Measurements from ENCODE around the gene TMEM170A.
"Not testable (repeated sequence)": the region's sequence is repeated elsewhere in the genome, so short reads cannot be mapped to it uniquely, and the experiment has no call there.

The TMEM170A gene

DNA sequence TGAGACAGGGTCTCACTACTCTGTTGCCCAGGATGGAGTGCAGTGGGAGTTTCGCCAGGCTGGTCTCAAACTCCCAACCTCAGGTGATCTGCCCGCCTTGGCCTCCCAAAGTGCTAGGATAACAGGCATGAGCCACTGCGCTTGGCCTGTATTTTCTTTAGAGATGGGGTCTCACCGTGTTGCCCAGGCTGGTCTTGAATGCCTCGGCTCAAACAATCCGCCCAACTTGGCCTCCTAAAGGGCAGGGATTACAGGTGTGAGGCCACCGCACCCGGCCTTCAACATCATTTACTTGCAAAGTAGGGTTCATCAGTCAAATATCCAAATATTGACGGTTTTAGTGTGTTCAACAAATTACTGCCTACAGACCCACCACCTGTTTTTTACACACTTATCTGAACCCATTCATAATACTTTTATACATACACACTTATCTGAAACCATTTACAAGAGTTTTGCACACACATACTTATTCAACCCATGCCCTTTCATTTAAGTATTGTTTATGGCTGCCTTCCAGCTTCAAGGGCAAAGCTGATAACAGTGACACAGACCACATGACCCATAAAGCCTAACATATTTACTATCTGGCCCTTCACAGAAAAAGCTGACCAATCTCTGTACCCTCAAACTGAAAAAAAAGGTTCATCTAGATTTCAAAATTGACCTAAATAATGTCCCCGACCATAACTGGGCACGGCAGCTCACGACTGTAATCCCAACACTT, 11.9 kb downstream of the TMEM170A start:
- DNase-seq (ENCODE audit: low spot score): no peak

DNA sequence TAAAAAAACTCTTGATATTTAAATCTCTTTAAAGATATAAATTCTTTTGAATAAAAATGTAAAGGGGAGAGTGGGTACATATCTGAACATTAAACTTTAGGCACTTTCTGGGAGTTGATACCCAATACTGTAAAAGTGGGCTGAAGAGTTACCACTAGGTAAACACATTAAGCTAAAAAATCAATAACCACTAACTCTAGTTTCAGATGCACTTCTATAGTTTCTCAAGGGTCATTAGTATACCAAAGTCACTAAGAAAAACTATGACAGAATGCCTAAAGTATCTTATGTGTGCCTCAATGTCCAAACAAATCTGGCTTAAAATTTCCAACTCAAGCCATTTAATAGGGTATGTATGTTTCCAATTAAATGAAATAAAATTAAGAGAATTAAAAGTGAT, 18.1 kb downstream of the TMEM170A start:
- no peak for DNase-seq (ENCODE audit: low spot score)

DNA sequence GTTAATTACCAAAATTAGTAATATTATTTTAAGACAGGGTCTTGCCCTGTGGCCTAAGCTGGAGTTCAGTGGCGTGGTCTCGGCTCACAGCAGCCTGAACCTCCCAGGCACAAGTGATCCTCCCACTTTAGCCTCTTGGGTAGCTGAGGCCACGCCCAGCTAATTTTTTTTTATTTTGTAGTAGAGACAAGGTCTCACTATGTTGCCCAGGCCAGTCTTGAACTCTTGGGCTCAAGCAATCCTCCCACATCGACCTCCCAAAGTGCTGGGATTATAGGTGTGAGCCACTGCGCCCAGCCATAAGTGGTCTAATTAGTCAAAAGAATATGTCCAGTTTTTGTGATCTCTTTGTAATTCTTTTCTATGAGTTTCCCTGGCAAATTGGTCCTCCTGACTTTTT, 19.2 kb downstream of the TMEM170A start:
- DNase-seq (ENCODE audit: low spot score): no peak

DNA sequence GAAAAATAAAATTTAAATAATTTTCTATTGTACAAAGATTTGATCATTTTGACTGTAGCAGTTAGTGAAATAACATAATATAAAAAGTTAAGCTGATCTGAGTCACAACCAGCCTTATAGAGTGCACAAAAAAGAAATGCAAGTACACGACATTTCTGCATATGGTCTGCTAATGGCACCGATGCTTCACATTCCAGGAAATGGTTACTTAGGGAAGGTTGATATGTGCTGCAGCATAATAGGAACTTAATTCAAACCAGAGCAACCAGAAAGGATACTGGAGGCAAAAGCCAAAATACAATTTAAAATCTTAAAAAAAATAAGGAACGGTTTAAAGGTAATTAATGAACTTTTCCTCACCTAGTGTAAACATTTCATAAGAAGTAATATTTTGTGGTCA, 21.2 kb downstream of the TMEM170A start:
- DNase-seq (ENCODE audit: low spot score): no peak

DNA sequence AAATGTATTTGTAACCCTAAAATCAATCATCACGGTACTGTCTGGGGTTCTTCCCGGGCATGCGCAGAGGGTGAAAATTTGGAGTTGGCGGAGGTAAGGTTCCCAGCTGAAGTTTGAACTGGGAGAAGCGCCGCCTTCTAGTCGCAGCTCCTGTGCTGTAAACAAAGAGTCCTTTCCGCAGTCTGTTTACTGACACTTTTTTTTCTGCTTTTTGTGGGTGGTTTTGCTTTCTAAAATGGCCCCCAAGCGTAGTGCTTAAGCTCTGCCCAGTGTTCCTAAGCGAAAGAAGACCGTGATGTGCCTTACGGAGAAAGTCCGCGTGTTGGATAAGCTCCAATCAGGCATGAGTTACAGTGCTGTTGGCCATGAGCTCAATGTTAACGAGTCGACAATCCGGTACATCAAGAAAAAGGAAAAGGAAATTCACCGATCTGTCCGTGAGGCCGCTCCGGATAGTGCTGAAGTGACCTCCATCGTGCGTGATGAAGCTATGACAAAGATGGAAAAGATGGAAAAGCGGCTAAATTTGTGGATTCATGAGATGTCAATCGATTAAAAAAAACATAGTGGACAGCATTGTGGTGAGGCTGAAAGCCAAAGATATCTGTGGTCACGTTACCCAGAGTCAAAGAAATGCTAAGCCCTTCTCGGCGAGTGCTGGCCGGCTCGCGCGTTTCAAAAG, 30.6 kb downstream of the TMEM170A start:
- DNase-seq (ENCODE audit: low spot score): peak; percentile 74

DNA sequence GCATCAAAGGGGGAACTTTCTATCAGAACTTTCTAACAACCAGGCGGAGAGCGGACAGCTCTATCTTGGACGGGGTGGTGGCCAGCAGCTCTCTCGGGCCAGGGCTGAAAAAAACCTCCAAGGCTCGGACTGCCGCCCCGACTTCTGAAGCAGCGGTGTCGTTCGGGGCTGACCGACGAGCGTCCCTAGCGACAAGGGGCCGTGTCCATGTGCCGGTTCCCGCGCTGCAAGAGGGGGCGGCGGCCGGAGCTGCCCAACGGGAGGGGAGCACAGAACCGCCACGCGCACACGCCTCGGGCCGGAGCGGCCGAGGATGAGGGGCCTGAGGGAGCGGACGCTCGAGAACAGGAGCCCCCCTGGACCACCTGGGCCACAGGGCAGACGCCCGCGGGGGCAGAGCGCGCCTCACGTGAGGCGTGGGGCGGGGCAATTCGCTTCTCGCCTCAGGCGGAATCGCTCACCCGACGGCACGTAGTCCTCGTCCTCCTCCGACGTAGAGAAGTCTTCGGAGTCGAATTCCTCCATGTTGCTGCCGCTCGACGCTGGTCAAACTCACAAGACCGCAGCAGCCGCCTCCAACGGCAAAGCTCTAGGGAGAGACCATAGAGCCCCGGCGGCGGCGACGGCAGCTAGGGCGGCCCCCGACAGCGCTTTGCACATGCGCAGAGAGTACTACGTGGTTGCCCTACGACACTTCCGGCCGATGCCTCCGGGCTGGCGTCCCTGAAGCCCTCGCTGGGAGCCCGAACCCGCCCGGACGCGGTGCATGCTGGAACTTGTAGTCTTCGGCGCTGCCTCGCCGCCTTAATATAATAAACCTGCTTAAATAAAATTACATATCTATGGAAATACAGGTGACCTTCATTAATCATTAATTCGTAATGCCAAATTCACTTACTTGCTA, 31.4 kb downstream of the TMEM170A start, which contains the start of gene CFDP1:
Gene CFDP1, minus strand, starts transcription at position 676 of the 904 bp plus-strand sequence. Its CDS starts 151 bp downstream, at position 525.
- DNase-seq (ENCODE audit: low spot score): peak; percentile 97

DNA sequence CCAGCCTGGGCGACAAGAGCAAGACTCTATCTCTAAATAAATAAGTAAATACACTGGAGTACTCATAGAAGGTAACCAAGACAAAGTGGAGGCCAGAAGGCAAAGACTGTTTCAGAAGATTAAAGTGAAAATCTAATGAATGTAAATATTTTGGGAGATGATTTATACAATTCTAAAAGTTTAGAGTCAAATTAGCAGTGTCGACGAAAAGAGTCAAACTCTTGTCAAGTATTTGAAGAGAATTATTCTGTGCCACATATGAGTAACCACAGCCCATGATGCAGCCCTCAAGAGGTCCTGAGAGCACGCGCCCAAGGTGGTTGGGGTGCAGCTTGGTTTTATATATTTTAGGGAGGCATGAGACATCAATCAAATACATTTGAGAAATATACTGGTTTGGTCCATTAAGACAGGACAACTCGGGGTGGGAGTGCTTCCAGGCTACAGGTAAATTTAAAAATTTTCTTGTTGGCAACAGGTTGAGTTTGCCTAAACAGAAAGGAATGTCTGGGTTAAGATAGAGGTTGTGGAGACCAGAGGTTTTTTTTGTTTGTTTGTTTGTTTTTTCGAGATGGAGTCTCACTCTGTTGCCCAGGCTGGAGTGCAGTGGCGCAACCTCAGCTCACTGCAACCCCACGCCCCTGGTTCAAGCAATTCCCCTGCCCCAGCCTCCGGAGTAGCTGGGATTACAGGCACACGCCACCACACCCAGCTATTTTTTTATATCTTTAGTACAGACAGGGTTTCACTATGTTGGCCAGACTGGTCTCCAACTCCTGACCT, 34.7 kb downstream of the TMEM170A start:
- no peak for DNase-seq (ENCODE audit: low spot score)

DNA sequence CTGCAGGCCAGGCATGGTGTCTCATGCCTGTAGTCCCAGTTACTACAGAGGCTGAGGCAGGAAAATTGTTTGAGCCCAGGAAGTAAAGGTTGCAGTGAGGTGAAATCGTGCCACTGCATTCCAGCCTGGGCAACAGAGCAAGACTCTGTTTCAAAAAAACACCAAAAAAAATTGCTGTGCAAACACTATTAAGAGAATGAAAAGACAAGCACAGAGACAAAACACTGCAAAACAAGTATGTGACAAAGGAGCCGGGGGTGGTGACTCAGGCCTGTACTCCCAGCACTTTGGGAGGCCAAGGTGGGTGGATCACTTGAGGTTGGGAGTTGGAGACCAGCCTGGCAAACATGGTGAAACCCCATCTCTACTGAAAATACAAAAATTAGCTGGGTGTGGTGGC, 38.0 kb downstream of the TMEM170A start:
- DNase-seq (ENCODE audit: low spot score): not testable (repeated sequence)

DNA sequence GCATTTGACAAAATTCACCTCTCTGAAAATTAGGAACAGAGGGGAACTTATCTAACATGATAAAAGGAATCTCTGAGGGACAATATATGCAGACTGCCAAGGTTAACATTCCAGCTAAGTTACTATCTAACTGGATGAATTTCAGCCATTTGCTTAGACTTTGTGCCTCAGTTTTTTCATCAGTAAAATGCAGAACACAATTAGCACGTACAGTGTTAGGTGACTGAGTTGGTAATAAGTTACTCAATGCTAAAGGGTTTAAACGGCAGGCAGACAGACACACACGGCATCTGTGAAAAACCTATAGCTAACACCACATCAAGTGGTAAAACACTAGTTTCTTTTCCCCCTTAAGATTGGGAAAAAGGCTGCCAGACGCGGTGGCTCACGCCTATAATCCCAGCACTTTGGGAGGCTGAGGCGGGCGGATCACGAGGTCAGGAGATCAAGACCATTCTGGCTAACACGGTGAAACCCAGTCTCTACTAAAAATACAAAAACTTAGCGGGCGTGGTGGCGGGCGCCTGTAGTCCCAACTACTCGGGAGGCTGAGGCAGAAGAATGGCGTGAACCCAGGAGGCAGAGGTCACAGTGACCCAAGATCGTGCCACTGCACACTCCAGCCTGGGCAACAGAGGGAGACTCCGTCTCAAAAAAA, 40.3 kb downstream of the TMEM170A start:
- not testable (repeated sequence) for DNase-seq (ENCODE audit: low spot score)

DNA sequence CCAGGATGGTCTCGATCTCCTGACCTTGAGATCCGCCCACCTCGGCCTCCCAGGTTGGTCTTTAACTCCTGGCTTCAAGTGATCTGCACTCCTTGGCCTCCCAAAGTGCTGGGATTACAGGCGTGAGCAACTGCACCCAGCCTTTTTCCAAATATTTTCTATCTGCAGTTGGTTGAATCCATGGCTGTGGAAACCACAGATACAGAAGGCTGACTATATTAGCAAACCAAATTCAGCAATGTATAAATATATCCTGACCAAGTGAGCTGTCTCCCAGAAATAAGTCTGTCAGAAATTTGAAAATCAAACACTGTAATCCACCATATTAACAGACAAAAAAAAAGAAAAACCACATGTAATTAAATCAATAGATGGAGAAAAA, 40.8 kb downstream of the TMEM170A start:
- DNase-seq (ENCODE audit: low spot score): no peak

DNA sequence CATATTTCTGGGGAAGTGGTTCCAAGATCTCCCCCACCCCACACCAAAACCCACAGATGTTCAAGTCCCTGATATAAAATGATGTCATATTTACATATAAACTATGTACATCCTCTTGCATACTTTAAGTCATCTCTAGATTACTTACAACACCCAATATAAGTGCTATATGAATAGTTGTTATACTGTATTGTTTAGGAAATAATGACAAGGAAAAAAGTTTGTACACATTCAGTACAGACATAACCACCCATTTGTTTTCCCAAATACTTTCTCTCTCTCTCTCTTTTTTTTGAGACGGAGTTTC, 42.7 kb downstream of the TMEM170A start:
- DNase-seq (ENCODE audit: low spot score): no peak

DNA sequence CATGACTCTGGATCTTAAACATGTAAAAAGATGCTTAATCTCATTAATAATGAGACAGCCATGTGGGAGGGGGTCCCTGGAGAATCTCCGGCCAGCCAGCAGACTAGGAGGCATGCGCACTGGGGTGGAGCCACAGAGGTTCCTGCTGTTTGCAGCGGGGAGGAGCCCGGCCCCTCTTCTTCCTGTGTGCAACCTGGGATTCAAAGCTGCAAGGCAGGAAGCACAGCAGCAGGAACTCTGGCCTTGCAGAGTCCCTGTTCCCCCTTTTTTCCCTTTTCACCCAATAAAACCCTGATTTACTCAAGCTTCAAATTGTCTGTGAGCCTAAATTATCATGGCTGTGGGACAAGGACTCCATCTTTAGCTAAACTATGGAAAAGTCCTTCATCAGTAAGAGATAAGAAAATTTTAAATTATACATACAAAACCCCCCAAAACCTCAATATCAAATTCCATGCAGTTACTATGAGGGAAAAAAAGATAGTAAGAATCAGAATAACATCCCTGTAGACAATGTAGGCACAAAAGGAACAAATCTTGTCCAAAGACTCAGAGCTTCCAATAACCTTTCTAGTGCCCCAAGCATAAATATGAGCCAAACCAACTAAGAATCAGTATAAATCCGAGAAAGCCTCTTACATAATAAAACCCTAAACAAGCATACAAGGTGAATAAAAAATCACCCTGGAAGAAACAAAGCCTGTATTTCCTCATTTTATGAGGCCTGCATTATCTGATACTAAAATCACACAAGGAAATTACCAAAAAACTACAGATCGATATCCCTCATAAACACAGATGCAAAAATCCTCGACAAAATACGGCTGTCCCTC, 43.3 kb downstream of the TMEM170A start:
- peak; percentile 49 for DNase-seq (ENCODE audit: low spot score)

DNA sequence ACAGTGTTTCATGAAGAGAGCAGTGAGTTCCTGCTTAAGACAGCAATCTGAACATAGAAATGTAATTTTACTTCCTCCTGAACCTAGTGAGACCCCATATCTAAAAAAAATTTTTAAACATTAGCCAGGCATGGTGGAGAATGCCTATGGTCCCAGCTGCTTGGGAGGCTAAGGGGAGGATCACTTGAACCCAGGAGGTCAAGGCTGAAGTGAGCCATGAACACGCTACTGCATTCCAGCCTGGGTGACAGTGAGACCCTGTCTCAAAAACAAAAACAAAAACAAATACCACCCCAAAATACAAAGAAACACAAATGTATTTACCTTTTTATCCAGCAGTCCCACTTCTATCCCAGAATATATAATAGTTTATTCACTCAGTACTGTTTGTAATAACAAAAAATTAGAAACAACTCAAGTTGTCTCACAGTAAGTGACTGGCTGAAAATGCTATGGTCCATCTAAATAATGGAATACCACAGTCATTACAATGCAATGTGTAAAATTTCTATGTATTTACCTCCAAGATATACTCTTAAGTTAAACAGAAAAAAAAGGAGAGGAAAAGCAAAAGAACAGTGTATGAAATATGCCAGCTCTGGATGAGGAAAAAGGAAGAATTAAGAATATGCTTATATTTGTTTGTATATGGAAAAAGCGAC, 47.5 kb downstream of the TMEM170A start:
- DNase-seq (ENCODE audit: low spot score): no peak

DNA sequence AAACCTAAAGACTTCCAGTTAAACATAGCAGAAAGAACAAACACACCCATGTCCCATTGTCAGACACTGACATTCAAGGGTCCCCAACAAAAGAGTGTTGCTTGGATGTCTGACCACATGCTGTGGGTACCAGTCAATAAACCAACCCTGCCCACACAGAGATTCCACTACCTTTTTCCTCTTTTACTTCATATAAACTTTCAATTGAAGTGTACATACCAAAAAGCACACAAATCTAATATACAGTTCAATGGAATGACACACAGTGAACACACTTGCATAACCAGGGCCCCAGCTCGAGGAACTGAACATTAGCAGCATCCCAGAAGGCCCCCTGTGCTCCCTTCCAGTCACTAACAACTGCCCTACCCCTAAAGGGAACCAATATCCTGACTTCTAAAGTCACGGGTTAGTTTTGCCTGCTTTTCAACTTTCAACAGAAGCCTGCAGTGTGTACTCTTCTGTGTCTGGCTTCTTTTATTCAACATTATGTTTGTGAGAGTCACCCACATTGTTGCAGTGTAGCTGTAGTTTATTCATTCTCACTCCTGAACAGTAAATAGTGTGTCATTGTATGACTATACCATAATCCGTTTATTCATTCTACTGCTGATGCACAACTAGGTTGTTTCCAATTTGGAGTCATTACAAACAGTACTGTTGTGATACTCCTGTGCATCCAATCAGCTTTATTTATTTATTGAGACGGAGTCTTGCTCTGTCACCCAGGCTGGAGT, 49.2 kb downstream of the TMEM170A start:
- no peak for DNase-seq (ENCODE audit: low spot score)

DNA sequence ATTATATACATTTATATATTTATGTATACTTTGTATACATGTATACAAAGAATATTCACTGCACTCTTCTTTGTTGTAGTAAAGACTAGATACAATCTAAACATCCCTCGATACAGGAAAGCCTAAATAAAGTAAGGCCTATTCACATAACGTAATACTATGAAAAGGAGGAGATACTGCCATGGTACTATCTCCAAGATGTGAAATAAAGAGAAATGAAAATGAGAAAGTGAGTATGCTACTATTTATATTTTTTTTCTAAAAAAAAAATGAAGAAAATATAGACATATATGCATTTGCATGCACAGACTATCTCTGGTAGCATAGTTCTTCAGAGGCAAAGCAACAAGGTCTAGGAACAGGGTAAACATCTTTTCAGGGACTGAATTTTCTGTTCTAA, 50.5 kb downstream of the TMEM170A start:
- no peak for DNase-seq (ENCODE audit: low spot score)

DNA sequence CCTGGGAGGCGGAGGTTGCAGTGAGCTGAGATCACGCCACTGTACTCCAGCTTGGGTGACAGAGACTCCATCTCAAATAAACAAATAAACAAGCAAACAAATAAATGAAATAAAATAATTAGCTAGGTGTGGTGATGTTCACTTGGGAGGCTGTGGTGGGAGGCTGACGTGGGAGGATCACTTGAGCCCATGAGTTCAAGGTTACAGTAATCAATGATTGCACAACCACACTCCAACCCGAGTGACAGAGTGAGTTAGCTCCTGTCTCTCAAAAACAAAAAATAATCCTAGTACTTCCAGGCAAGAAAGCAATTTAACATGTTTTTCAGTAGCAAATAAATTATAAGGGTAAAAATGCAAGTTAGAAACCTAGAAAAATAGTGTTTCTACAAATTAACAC, 57.5 kb downstream of the TMEM170A start:
- no peak for DNase-seq (ENCODE audit: low spot score)

DNA sequence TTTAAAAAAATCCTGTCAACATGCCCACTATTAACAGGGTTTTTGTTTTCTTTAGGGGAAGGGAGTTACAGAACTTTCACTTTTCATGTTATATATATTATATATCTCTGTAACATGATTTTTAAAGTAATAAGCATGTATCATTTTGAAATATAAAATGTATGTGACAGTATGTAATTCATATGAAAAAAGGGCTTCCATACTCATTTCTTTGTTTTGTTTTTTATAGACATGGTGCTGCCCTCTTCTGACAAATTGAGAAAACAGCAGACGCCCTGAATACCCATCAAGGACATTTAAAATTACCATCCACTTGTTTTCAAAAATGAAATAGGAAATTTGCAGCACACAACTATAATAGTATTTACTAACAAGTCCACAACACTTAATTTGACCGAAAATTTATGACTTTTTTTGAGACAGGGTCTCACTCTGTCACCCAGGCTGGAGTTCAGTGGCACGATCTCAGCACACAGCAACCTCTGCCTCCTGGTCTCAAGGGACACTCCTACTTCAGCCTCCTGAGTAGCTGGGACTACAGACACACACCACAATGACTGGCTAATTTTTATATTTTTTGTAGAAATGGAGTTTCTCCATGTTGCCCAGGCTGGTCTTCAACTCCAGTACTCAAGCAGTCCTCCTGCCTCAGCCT, 61.5 kb downstream of the TMEM170A start:
- DNase-seq (ENCODE audit: low spot score): peak; percentile 30

DNA sequence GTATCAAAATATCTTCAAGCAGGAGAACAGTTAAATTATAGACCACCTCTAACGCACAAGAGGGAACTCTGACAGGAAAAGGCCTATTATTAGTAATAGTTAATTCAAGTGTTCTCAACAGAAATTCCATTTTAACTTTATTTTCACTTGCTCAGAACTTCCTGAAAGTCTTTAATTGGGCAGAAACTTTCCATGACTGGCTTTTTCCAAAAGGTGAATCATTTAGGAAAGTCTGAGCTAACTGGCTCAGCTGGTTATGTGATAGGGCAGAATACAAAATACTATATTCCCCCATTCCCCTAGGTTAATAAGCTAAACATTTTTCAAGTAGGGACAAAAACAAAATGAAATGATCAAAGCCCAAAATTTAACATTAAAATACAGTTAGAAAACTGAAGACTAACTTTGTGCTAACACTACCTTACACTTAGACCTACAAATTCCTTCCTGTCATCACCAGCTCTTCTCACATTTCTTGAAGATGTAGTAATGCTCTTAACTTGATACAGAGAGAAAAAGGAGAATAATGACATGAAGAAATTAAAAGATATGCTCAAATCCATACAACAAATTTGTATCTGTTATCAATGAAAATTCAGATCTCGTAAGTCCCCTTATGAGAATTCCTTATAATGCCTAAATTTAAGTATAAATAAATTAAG, 62.2 kb downstream of the TMEM170A start:
- no peak for DNase-seq (ENCODE audit: low spot score)
